ENCODE data around the gene TRPV5.

- TF ChIP-seq CTCF (IDR thresholded peaks at IDR 0.05), result no peak
- no peak for TF ChIP-seq POLR2A (IDR thresholded peaks at IDR 0.05)
These were observed 17.0 kb downstream of the TRPV5 start for GRCh38 chr7:142916508-142916907.
